HG02840 (cell line): ENCODE data around the gene BTRC.
A peak's percentile ranks its signal among the peaks of the same experiment; 100 is the strongest.
"Not testable (repeated sequence)": the region's sequence is repeated elsewhere in the genome, so short reads cannot be mapped to it uniquely, and the experiment has no call there.

Experiments
- ATAC-seq: cut with Tn5 transposase; IDR thresholded peaks from one replicate; pipeline ENCODE4 v1.9.1; 2021; ENCODE audit warnings: mild to moderate bottlenecking, moderate library complexity, moderate number of reproducible peaks; ENCODE audit not compliant: unreplicated experiment, low FRiP score

BTRC gene

GRCh38 chr10:101341438-101341837 is 12.5 kb upstream of the BTRC start:
- no peak for ATAC-seq

- no peak for ATAC-seq
Observed at GRCh38 chr10:101346177-101346576, 7.8 kb upstream of the BTRC start.

- ATAC-seq: no peak
Observed at GRCh38 chr10:101351017-101351416, 2.9 kb upstream of the BTRC start.

GRCh38 chr10:101351477-101351876 is 2.5 kb upstream of the BTRC start:
- ATAC-seq: no peak

- ATAC-seq: not testable (repeated sequence)
Observed at GRCh38 chr10:101352857-101353256, 1.1 kb upstream of the BTRC start.

- ATAC-seq: peak; percentile 37
Observed at GRCh38 chr10:101354328-101355071, 535 bp downstream of the BTRC start.

GRCh38 chr10:101355072-101355706 is 1.2 kb downstream of the BTRC start:
- no peak for ATAC-seq

GRCh38 chr10:101356132-101356531 is 2.2 kb downstream of the BTRC start:
- no peak for ATAC-seq

GRCh38 chr10:101357958-101358357 is 4.0 kb downstream of the BTRC start:
- no peak for ATAC-seq

- ATAC-seq: no peak
Observed at GRCh38 chr10:101358706-101359300, 4.8 kb downstream of the BTRC start.

GRCh38 chr10:101360090-101360489 is 6.1 kb downstream of the BTRC start:
- not testable (repeated sequence) for ATAC-seq

- not testable (repeated sequence) for ATAC-seq
Observed at GRCh38 chr10:101360841-101361240, 6.9 kb downstream of the BTRC start.

- no peak for ATAC-seq
Observed at GRCh38 chr10:101363850-101364400, 10.0 kb downstream of the BTRC start.

- ATAC-seq: no peak
Observed at GRCh38 chr10:101364721-101365120, 10.8 kb downstream of the BTRC start.

- no peak for ATAC-seq
Observed at GRCh38 chr10:101367569-101368453, 13.8 kb downstream of the BTRC start.

GRCh38 chr10:101373063-101373462 is 19.1 kb downstream of the BTRC start:
- ATAC-seq: no peak

- not testable (repeated sequence) for ATAC-seq
Observed at GRCh38 chr10:101373993-101374392, 20.0 kb downstream of the BTRC start.

- ATAC-seq: no peak
Observed at GRCh38 chr10:101375076-101375475, 21.1 kb downstream of the BTRC start.

GRCh38 chr10:101379663-101380352 is 25.8 kb downstream of the BTRC start:
- ATAC-seq: no peak
